Activated T-cell treated with anti-CD3 and anti-CD28 coated beads for 4 hours (primary cell): Measurements from ENCODE around the gene KNDC1.

Experiments
- DNase-seq: peaks from one replicate; pipeline ENCODE4 v3.0.0-alpha.2; 2020

The KNDC1 gene

DNA sequence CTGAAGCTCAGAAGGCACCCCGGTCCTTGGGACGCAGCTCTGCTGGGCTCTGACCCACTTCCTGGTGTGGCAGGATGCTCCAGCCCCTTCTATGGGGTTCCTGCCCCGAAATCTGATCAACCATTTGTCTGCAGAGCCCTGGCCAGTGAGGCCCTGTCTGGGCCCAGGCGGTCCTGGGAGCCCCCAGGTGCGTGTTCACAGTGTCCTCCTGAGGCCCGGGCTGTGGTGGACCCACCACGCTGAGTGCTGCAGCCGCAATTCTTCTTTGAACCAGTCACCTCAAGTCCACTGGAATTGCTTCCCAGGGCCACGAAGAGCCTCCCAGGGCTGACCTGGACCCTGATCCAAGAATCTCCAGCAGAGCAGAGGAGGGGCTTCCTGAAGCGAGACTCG, 19.1 kb downstream of the KNDC1 start:
- no peak for DNase-seq

- DNase-seq, result no peak
These were observed 19.6 kb downstream of the KNDC1 start for GRCh38 chr10:133179651-133180050.

GRCh38 chr10:133180192-133180964, 20.4 kb downstream of the KNDC1 start:
- no peak for DNase-seq

DNA sequence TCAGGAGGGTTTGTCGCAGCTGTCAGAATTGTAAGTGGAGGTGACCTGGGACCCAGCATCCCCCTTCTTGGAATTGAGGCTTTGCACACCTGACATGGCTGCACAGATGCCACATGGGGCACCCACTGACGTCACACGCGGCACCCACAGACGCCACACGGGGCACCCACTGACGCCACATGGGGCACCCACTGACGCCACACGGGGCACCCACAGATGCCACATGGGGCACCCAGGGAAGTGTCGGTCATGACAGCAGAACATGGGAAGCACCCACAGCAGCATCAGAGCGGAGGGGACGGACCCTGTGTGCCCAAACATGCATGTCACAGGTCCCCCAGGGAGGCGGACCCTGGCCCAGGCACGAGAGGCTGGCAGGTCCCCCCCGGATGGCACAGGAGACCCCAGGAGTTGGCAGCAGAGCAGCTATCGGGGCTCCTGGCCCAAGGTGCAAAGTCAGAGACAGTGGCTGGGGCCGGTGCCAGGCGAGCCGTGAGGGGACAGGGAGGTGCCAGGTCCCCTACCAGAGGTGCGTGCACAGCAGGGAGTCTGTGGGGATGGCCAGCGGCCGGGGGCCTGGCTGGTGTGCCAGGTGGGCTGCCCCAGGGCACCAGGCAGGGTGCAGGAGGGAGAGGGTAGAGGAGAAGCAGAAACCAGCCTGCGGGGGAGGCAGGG, 21.1 kb downstream of the KNDC1 start:
- no peak for DNase-seq

- DNase-seq, result no peak
These were observed 22.2 kb downstream of the KNDC1 start for GRCh38 chr10:133182190-133182589.

GRCh38 chr10:133182791-133183645, 23.0 kb downstream of the KNDC1 start:
- DNase-seq, result no peak

DNA sequence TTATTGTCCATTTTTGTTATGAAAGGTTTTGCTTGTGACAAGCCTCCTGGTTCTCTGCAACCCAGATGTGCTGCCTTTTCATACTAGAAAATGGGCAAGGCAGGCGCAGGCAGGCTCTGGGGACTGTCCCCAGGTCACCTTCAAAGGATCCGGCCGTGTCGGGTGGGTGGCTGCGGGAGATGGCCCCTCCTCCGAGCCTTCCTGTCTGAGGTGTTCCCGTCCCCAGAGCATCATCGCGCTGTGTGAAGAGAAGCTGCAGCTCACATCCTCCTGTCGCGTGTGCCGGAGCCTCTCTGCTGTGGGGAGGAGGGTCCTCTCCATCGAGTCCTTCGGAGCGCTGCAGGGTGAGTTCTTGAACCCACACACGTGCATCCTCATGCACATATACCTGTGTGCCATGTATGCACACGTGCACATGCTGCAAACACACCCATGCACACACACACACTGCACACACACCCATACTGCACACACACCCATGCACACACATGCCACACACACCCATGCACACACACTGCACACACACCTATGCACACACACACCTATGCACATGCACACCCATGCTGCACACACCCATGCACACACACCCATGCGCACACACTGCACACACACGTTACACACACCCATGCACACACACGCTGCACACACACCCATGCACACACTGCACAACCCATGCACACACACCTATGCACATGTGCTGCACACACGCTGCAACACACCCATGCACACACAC, 23.8 kb downstream of the KNDC1 start:
- no peak for DNase-seq

GRCh38 chr10:133184591-133185244, 24.7 kb downstream of the KNDC1 start:
- no peak for DNase-seq

GRCh38 chr10:133185421-133185820, 25.4 kb downstream of the KNDC1 start:
- DNase-seq, result no peak

GRCh38 chr10:133185916-133186315, 25.9 kb downstream of the KNDC1 start:
- no peak for DNase-seq

GRCh38 chr10:133186416-133187090, 26.5 kb downstream of the KNDC1 start:
- DNase-seq, result no peak

DNA sequence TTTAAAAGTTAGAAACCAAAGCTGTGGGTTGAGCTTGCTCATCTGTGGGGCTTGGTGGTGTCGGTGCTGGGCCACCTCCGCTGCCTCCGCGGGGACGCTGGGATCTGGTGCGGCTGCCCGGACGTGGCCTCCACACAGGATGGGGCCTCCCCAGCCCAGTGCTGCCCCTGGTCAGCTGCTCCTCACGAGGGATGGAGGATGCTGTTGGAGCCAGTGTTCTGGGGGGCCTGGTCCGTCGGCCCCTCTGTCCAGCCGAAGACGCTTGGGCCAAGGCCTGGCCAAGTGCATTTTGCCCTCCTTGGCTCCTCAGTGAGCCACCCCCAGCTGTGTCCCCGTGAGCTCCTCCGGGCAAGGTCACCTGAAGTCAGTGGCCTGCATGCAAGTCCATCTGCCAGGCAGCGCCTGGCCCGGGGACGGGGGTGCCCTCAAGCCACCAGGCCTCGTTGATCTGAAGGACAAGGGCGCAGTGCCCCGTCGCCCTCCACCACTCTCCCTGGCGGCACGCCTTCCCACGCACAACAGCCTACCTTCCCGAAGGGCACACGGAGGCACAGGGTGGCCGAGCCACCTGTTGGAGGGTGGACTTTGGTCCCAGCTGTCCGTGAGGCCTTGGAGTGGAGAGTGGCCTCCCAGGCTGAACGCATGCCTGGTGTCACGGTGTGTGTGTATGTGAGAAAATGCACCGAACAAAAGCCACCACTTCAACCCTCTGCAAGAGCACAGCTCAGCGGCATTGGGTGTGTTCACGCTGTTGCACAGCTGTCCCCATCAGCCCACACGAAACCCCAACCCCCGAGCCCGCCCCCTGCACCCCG, 27.3 kb downstream of the KNDC1 start:
- no peak for DNase-seq

- DNase-seq, result no peak
These were observed 28.1 kb downstream of the KNDC1 start for GRCh38 chr10:133187906-133188681.

DNA sequence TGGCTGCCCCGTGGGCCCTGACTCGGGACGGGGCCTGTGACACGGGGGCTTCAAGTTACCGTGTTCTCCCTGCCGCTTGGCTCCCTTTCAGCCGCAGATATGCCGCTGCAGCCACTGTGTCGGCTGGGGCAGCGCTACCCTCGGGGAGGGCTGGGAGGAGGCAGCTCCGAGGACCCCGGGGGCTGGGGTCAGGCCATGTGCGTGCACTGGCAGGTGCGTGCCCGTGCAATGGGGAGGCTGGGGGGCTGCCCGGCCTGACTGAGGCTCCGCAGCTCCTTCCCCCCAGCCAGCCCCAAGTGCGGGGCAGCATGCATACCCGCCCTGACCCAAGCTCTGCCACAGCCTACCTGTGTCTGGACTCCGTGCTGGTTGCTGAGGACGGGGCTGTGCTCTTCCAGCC, 29.2 kb downstream of the KNDC1 start:
- DNase-seq, result no peak

- DNase-seq, result no peak
These were observed 29.7 kb downstream of the KNDC1 start for GRCh38 chr10:133189726-133190125.

DNA sequence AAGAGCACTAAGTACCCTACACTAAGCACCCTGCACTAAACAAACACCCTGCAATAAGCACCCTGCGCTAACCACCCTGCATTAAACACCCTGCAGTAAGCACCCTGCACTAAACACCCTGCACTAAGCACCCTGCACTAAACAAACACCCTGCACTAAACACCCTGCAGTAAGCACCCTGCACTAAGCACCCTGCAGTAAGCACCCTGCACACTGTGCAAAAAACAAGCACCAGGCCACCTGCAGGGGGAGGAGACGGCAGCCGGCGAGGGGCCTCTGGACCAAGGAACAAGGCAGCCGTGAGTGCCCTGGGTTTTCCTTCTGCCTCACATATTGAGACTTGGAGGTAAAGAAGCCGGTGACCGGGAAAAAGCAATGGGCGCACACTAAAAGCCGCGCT, 30.2 kb downstream of the KNDC1 start:
- DNase-seq, result no peak

GRCh38 chr10:133191651-133192050, 31.6 kb downstream of the KNDC1 start:
- DNase-seq, result no peak

GRCh38 chr10:133194151-133194550, 34.1 kb downstream of the KNDC1 start:
- no peak for DNase-seq

DNA sequence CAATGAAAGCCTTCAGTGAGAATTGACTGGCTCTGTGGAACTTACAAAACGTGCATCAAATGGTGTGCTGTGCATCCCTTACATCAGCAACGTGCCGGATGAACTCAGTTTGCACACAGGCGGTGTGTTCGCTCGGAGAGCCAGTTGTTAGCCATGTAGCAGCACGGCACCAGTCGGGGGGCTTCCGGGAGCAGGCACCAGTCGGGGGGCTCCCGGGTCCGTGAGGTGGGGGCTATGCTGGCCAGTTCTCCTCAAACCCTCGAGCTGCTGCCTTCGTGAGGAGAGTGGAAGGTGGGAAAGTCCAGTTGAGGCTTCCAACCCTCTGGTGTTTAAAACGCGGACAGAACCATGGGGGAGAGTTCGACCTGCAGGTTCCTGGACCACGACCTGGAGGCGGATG, 35.1 kb downstream of the KNDC1 start:
- DNase-seq, result no peak

DNA sequence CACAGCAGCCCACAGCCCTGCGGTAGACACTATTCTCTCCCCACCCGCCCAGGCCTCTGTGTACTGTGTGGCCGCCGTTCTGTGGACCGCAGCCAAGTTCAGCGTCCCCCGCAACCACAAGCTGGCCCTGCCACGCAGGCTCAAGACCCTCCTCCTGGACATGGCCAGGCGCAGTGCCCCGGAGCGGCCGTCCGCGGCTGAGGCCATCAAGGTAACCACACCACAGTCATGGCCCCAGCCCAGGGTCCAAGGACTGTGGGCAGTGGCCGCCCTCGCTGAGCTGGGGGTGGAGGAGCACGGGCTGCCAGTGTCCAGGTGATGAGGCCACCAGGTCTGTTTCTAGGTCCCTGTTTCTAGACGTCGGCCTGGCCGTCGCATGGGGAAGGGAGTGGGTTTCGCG, 35.6 kb downstream of the KNDC1 start:
- no peak for DNase-seq
